Stimulated activated naive CD4-positive, alpha-beta T cell treated with Interleukin-2 at 50 U/mL for 16 hours (primary cell): ENCODE measurements around the gene KYAT1.
"Not testable (repeated sequence)": the region's sequence is repeated elsewhere in the genome, so short reads cannot be mapped to it uniquely, and the experiment has no call there.

Experiments used
- DNase-seq: peaks from one replicate; lab custom pipeline; 2025; lab: John Stamatoyannopoulos, UW

Gene KYAT1

GRCh38 chr9:128885376-128885775, 3.6 kb upstream of the KYAT1 start:
- no peak for DNase-seq

- DNase-seq = no peak
These were observed 2.4 kb upstream of the KYAT1 start for GRCh38 chr9:128884164-128884563.

GRCh38 chr9:128882677-128883603, 1.2 kb upstream of the KYAT1 start:
- DNase-seq = peak; percentile 13

DNA sequence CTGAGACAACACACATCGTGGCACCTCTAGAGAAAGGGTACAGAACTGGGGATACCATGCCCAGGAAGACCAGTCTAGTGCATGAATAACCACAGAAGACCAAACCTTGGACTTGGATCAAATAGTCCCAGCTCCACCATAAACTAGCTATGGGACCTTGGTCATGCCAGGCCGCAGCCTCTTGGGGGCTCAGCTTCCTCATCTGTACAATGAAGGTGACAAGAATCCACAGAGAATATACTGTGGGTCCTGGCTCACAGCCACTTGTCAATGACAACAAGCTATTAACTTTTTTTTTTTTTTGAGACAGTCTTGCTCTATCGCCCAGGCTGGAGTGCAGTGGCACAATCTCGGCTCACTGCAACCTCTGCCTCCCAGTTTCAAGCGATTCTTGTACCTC, 3.9 kb downstream of the KYAT1 start:
- DNase-seq = no peak

GRCh38 chr9:128870941-128871265, 10.8 kb downstream of the KYAT1 start:
- DNase-seq = not testable (repeated sequence)

GRCh38 chr9:128870128-128870940, 11.4 kb downstream of the KYAT1 start:
- no peak for DNase-seq

DNA sequence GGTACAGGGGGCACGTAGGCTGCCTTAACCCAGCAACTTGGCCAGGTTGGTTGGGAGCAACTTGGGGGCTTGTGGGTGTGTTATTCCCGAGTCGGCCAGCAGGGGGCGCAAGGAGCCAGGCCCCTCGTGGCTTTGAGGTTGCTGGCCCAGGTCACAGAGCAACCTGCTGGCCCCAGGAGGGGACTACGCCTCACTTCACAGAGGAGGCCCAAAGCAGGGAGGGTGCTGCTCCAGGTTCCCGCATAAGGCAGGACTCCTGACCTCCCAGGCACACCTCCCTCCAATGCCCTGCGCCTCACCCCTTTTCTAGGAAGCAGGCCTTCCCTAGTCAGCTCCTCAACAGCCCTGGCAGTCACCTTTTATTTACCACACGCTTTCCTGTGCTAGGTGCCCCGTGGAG, 18.1 kb downstream of the KYAT1 start:
- peak; percentile 77 for DNase-seq

- DNase-seq = no peak
These were observed 19.3 kb downstream of the KYAT1 start for GRCh38 chr9:128862401-128862851.

DNA sequence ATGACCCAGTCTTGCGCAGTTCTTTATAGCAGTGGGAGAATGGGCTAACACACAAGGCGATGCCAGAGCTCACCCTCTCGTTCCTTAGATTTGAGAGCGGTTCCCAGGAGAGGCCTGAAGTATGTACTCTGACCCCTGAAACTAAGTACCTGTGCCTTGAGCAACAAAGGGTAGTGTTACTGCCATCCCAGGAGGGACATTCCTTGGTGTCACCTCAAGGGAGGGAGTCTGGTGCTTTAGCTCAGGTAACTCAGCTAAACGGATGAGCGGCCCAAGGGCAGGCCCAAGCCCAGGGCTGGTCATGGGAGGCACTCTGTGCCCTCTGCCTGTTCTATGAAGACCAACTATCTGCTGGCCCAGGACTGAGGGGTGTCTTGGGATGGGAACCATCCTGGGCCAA, 20.2 kb downstream of the KYAT1 start:
- no peak for DNase-seq

GRCh38 chr9:128860937-128861336, 20.8 kb downstream of the KYAT1 start:
- DNase-seq = no peak

DNA sequence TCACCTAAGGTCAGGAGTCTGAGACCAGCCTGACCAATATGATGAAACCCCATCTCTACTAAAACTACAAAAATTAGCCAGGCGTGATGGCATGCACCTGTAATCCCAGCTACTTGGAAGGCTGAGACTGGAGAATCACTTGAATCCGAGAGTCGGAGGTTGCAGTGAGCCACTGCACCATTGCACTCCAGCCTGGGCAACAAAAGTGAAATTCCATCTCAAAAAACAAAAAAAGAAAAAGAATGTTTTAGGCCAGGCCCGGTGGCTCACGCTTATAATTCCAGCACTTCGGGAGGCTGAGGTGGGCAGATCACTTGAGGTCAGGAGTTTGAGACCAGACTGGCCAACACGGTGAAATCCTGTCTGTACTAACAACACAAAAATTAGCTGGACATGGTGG, 23.3 kb downstream of the KYAT1 start:
- DNase-seq = not testable (repeated sequence)

DNA sequence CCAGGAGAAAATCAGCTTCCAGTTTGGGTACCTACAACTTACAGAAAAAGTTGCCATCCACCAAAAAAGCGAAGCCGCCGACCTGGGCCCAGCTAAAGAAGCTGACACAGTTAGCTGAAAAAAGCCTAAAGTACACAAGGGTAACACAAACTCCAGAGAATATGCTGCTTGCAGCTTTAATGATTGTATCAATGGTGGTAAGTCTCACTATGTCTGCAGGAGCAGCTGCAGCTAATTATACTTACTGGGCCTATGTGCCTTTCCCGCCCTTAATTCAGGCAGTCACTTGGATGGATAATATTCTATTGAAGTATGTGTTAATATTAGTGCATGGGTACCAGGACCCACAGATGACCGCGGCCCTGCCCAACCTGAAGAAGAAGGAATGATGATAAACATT, 27.3 kb downstream of the KYAT1 start:
- not testable (repeated sequence) for DNase-seq

DNA sequence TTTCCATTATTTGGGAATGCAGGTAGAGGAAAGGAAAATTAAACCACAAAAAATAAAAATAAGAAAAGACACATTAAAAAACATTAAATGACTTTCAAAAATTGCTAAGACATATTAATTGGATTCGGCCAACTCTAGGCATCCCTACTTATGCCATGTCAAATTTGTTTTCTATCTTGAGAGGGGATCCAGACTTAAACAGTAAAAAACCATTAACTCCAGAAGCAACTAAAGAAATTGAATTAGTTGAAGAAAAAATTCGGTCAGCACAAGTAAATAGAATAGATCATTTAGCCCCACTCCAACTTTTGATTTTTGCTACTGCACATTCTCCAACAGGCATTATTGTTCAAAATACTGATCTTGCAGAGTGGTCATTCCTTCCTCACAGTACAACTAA, 29.1 kb downstream of the KYAT1 start:
- DNase-seq = not testable (repeated sequence)

DNA sequence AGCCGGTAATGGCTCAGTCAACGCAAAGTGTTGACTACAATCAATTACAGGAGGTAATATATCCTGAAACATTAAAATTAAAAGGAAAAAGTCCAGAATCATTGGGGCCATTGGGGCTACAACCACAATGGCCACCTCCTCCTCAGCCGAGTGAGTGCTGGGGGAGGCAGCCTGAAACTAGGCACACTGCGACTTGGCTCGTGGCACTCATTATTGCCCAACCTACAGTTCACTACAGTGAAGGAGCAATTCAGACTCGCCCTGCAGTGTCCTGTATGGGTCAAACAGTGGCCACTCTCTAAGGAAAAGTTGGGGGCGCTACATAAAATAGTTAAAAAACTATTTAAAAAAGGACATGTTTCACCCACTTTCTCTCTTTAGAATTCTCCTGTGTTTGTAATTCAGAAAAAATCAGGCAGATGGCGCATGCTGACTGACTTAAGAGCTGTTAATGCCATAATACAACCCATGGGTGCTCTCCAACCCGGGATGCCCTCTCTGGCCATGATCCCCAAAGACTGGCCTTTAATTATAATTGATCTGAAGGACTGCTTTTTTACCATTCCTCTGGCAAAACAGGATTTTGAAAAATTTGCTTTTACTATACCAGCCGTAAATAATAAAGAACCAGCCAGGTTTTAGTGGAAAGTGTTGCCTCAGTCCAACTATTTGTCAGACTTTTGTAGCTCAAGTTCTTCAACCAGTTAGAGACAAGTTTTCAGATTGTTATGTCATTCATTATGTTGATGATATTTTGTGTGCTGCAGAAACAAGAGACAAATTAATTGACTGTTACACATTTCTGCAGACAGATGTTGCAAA, 29.8 kb downstream of the KYAT1 start:
- not testable (repeated sequence) for DNase-seq

- not testable (repeated sequence) for DNase-seq
These were observed 30.7 kb downstream of the KYAT1 start for GRCh38 chr9:128851024-128851423.

DNA sequence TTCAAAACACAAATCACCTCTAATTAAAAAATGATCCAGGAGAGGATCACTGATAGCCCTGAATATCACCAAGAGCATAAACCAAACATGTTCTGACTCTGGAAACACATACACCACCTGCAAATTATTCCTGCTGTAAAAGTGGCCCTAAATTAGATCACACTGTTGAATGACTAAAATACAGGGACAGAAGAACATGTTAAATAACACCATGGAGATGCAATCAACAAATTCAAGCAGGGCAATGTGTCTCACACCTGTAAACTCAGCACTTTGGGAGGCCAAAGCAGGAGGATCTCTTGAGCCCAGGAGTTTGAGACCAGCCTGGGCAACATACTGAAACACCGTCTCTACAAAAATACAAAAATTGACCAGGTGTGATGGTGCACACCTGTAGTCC, 33.9 kb downstream of the KYAT1 start:
- no peak for DNase-seq

- no peak for DNase-seq
These were observed 35.1 kb downstream of the KYAT1 start for GRCh38 chr9:128846680-128847030.

GRCh38 chr9:128845186-128845931, 36.4 kb downstream of the KYAT1 start:
- DNase-seq = no peak

GRCh38 chr9:128843171-128843570, 38.6 kb downstream of the KYAT1 start:
- DNase-seq = not testable (repeated sequence)

- DNase-seq = no peak
These were observed 39.9 kb downstream of the KYAT1 start for GRCh38 chr9:128841694-128842492.

DNA sequence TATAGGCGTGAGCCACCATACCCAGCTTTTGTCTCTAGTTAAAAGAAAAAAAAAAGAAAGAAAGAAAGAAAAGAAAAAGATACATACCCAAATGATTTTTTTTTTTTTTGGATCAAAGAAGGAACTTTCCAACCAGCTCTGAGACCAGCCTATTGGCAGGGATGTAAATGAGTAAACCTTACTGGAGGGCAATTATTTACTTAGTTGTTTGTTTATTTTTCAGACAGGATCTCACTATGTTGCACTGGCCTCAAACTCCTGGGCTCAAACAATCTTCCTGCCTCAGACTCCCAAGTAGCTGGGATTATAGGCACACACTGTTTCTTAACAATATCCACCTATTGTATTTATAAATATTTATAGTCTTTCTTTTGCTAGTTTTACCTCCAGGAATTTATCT, 41.2 kb downstream of the KYAT1 start:
- DNase-seq = no peak
